ENCODE results near the gene DACH1.

Gene DACH1

GRCh38 chr13:71685072-71685471 is 181.9 kb downstream of the DACH1 start:
- DNase-seq = no peak

DNA sequence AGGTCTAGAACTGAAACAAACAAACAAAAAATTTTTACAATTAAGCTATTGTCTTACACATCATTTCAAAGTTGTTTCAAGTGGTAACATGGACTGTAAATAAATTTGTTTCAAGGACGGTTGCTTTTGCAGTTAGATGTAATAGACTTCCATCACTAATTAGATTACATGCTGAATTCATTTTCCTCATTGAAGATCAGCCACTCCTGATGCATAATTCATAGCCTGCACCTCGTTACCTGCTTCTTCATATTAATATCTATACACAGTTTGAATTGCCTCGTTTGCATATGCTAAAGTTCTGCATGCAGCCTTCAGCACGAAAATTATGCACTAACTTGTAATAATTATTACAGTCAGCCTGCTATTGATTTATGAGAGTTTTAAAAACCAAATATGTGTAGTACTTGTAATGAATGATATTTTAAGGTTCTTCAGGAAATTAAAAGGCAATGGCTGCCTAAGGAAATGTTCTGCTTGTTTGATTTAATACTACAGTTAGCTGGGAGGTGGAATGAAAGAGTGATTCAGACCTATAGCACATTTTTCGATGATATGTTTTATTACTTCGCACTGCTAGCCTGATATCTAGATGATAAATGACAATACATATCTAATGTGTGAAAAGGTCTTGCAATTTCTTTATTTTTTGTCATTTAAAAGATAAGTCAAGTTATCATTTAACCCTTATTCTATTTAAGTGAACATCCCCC is 184.9 kb downstream of the DACH1 start:
- DNase-seq = no peak

DNA sequence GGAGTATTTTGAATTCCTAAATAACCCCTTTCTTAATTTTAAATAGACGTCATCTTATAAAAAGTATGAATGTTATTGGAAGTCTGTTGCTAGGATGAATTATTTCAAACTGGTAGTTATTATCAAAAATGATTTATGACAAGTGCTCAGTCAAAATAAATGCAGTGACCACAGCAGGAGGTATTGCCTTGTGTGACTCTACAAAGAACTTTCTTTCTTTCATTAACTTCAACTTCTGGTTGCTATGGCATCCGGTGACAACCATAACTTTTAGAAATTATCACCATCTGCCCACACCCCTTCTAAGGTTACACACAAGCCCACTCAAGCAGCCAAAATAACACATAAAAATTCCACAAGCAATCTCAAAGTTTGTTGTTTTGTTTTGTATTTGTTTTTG is 189.9 kb downstream of the DACH1 start:
- no peak for DNase-seq

DNA sequence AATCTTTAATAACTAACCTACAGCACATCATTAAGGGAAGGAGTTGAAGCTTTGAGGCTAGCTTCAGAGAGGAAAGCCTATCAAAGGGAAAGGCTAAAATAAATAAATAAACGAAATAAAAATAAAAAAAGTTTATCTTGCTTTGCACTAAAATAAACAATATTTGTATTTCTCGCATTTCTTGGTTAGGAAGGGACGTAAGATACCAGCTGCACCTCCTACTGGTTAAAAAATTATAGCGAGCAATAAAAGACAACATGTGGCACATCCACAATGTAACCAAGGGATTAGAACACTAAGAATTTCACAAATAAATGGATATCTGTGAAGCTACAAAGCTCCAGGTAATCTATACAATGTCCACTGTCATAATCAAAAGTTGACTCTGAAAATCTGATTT is 194.5 kb downstream of the DACH1 start:
- DNase-seq = no peak

DNA sequence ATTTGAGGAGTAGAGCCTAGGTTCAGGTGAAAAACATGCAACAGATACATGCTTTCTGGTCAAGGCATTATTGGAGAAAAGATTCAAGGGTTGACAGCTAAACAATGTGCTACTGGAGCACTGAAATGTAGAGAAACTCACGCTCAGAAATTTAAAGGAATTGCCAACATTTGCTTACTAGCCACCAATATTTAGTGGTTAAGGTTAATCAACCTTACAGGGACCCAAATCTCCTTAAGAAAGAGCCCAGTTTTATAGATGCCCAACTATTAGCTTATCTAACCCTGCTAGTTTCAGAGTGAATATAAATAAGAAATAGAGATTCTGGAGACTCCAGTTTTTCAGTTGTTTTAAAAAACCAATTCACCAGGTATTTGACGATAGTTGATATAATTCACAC is 203.6 kb downstream of the DACH1 start:
- no peak for DNase-seq

DNA sequence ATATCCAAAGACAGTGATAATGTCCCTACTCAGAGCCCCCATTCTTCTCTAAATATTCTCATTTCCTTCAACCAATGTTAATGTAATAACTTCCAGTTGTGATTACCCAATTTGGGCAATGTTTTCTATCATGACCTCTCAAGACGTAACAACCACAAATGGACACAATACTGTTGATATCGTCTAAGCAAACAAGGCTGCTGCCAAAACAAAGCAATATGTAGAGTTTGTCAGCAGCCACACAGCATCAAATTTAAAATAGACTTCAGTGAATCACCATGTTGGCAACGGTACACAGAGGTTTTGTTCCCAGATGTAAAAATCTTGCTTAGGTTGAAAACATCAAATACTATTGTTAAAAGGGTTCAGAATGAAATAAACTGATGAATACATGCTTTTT is 205.1 kb downstream of the DACH1 start:
- DNase-seq = no peak

- DNase-seq = no peak
Measured at GRCh38 chr13:71659404-71659803, 207.6 kb downstream of the DACH1 start.

DNA sequence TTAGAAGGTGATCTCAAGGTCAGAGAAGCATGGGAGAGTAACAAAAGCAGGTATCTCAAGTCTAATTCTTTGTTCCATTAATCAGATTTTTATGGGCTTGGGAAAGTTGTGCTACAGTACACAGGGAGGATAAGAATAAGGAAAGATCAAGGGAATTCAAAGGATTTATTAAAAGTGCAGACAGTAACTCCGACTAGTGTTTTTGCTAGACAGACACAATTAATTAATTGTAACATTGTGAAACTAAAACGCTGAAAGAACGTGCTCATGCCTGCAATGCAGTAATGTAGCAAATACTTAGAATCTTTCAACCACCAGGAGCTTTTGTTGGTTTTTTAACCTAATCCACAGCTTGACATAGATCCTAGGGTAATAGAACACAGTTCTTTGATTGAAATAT is 221.5 kb downstream of the DACH1 start:
- DNase-seq = no peak

DNA sequence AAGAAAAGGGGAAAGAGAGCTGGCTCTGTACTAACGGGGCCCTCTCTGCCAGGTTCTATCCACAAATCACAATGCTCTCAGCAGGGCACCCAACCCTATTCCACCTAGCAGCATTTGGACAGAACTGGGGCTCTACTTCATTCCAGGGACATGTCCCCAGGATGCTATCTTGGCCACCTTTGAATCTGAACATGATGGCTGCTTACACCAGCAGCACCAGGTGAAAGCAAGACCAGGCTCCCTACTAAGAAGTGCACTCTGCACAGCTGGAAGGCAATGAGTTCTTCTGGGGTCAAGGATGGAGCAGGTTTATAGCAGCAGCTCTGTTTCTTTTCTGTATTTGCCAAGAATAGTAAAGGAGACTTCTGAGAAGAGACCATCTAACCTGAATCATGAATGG is 222.4 kb downstream of the DACH1 start:
- no peak for DNase-seq

- no peak for DNase-seq
Measured at GRCh38 chr13:71643448-71643860, 223.6 kb downstream of the DACH1 start.

- no peak for DNase-seq
Measured at GRCh38 chr13:71638751-71639150, 228.3 kb downstream of the DACH1 start.

DNA sequence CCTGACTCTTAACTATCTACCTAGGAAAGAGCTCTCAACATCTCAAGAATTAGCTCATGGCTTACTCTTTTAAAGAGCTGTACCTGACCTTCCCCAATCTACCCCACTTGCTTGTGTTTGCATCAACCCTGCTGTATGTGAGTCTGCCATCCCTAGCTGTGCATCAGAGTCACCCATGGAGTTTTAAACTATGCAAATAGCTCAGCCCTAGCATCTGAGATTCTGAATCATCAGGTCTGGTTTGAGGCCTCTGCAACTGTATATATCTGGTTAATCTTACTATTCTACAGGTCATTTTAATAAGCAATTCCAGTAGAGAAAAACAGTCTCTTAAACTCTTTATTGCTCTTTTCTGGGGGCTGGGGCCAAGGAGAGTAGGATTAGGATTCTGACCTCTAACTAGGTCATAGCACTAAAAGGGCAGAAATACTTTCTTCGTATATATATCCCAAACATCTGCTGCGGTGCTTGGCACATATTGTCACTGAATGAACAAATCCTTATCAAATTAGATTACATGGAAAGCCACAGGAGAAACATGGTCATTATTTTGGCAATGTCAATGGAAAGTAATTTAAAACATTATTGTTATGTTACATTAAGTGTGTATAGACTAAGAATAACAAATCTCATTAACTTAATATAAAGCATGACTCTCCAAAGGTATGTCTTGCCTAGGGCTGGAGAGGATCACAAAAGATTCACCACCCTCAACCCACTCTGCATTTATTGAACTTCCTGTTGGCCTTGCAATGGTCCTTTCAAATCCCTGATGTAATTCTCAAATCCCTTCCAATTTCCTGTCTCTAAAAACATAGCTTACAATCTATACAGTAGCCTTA is 232.2 kb downstream of the DACH1 start:
- DNase-seq = no peak

- no peak for DNase-seq
Measured at GRCh38 chr13:71634182-71634581, 232.8 kb downstream of the DACH1 start.

- DNase-seq = no peak
Measured at GRCh38 chr13:71632721-71633120, 234.3 kb downstream of the DACH1 start.

GRCh38 chr13:71632206-71632605 is 234.8 kb downstream of the DACH1 start:
- DNase-seq = no peak

DNA sequence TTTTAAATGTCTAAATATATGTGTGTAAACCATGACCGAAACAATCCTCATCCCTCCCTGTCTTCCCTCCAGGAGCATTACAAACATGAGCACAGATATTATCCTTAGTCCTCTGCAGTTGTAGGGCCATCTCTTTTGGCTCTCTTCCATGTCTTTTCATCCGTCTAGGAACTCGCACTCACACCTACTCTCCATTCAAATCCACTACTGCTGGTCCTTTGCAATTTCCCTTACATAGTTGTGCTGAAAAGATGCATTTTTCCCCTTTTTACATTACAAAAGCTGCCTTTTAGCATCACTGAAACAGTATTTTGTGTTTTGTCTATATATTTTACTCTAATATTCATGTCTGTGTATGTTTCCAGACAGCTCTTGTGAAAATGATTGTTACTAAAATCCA is 237.8 kb downstream of the DACH1 start:
- no peak for DNase-seq

DNA sequence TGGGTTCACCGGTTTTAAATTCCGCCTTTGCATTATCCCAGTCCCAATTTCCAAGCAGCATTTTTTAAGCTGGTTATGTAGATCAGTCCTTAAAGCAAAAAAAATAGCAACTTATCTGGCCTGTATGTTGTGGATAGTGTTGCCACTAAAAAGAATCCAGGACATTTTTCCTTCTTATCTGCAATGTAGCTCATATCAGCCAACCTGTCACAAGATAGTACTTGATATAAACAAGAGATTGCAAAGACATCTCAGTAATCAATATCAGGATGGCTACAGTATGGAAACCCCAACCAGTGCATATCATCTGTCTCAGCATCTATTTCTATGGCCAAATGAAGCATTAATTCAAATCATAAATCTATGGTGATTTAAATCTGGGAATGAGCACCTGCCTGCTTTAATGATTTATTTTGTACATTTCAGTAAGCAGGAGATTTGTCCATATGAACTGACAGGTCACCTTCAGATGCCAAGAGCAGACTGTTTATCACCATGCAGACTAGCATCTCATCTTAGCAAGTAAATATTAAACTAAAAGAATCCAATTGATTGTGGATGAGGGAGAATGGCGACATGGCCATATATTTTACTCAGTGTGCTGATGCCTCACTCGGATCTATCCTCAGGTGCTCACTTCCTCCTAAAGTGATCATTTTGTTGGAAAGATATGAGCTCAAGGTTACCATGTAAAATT is 240.4 kb downstream of the DACH1 start:
- DNase-seq = no peak

GRCh38 chr13:71625694-71626093 is 241.3 kb downstream of the DACH1 start:
- no peak for DNase-seq

DNA sequence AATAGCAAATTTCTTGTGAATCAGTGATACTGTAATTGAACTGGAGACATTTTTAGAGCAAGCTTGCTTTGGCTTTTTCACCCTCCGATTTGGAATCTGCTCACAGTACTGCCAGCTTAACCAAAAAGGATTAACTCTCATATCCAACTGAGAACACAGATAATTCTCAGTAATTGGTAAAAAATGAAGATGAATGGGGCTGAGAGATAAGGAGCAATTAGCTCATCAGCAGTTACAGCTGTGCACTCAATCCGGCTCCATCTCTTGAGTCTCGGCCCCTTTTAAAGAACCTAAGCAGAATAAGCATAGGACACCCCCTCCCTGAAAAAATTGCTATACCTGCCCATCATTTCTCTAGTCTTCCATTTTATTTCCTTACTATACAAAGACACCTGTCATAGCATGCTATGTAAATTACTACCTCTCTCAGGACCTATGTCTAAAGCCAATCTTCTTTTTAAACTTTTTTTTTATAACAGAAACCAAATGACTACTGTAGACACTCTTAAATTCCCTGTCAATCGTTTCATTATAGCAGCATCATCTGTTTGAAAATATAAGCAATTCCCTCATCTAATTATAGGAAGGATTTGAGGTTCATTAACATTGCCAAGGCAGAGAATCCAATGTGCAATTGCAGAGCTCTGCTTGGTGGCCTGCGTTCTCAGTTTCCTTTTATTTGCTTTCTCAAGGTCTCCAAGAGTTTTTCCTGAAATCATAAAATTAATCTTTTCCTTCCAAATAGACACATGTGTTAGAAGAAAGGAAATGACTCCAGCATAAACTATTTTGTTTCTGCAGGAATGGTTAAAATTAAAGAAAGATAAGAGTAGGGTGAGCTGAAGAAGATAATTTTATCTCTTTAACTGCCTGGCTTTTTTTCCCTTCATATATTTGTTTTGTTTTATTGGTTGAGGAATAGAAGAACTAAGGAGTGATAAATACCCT is 242.1 kb downstream of the DACH1 start:
- no peak for DNase-seq

DNA sequence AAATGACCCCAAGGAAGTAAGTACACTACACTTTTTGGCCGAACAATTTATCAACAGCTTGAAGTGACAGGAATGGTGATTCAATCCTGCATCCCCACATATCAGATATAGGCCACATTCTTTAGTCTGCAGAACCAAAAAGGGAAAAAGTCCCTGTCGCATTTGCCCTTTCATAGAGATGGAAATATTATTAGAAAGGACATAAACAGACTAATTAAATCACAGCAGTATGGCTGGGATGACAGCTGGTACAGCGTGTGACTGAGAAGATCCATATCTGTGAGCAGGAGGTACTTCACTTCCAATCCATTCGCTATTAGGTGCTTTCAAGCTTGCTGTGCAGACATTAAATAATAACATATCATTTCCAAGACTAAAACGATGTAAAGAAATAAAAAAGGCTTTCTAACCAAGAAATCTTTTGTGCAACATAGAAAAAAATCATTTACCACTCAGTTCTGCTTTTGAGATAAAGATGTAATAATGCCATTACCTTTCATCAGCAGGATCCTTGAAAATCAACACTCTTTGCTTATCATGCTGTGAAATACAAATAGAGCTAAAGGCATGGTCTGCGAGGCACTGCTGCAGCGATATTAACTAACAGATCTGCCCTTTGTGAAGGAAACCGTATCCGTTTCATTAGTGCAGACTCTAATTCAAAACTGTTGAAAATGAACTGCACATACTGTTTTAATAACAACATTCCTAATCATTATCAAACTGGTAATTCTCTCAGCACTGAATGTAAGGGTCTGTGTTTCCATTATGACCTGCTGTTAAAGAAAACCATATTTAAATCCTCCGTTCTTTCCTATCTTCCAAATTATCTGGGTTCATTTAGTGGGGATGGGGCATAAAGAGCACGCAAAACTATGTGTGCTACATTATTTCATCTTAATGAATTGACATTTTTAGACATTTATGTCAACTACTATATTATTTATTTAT is 245.6 kb downstream of the DACH1 start:
- no peak for DNase-seq

DNA sequence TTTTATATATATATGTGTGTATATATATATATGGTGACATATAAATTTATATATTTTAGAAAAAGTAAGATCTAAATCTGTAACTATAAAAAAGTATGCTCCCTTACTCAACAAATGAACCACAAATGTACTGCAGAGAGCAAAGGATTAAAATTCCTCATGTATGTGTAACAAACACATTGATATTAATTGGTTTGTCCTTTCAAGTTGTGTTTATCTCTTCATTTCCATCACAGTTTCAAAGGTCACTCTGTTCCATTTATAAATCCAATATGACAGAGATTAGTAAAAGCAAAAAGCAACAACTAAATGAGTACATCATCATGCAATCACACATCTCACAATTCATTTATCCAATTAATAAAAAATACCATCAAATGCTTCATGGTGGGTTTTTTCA is 247.9 kb downstream of the DACH1 start:
- DNase-seq = no peak

Measured in left hindlimb (tissue), 1 donor.